Fibroblast of the conjunctiva (primary cell): Measurements from ENCODE around the gene RCOR2.
A peak's percentile ranks its signal among the peaks of the same experiment; 100 is the strongest.
"Not testable (repeated sequence)": the region's sequence is repeated elsewhere in the genome, so short reads cannot be mapped to it uniquely, and the experiment has no call there.

ENCODE experiments used
- DNase-seq: peaks from one replicate; pipeline ENCODE4 v3.0.0-alpha.2; 2010; ENCODE audit warnings: low read depth

RCOR2 gene

DNA sequence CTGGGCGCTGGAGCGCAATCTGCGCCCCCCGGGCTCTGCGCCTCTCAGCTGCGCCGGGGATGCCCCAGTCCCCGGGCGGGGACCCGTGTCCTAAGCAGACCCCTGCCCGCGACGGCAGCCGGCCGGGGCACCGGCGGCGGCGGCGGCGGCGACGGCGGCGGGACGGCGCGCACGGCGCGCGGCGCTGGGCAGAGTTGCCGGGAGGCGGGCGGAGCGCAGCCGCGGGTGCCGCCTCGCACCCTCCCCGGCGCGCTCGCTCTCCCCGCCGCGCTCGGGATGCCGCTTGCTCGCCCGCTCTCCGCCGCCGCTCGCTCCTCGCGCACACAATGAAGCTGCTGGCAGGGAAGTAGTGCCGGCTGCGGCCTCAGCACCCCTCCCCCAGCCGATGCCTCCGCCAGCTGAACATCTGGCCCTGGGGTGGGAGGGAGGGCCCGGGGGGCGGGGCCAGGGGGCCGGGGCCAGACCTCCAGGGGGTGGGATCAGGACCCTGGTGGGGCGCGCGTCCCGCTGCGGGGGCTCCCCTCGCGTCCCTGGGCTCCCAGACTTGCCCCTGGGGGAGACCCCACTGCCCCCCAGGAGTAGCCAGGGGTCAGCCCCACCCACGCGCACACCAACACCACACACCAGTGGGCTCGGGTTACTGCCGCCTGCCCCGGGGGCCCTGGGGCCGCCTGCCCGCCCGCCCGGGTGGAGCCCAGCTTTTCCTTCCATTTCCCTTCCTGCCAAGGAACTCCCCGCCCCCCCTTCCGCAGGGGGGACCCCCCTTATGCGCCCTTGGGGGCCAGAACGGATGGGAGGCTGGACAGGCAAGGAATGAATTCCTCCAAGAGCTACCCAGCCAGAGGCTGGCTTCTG is at the start of gene RCOR2:
RCOR2 (minus strand) TSS at position 328 of the 855 bp plus-strand sequence. CDS start 708 bp downstream, outside the sequence.
- peak; percentile 63 for DNase-seq

DNA sequence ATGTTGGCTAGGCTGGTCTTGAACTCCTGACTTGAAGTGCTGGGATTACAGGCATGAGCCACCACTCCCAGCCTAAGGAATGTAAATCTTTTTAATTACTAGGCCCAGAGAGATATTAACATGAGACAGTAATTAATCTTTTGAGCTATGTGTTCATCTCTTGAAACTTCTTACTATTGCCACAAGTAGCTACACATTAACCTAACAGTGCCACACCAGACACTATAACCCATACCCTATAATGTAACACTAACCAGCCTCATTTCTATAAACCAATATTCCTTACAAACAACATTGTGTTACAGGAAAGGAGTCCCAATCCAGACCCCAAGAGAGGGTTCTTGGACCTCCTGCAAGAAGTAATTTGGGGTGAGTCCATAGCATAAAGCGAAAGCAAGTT is 49.5 kb upstream of the RCOR2 start:
- DNase-seq: no peak

DNA sequence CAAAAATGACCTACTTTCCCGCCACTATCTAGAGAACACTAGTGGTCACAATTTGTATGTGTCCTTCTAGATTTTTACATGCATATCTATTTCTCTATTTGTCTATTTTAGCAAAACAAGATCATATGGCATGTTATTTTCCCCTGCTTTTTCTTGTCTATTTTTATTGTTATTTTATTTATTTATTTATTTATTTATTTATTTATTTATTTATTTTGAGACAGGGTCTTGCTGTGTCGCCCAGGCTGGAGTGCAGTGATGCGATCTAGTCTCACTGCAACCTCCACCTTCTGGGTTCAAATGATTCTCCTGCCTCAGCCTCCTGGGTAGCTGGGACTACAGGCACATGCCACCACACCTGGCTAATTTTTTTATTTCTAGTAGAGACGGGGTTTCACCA is 46.9 kb upstream of the RCOR2 start:
- DNase-seq: not testable (repeated sequence)

DNA sequence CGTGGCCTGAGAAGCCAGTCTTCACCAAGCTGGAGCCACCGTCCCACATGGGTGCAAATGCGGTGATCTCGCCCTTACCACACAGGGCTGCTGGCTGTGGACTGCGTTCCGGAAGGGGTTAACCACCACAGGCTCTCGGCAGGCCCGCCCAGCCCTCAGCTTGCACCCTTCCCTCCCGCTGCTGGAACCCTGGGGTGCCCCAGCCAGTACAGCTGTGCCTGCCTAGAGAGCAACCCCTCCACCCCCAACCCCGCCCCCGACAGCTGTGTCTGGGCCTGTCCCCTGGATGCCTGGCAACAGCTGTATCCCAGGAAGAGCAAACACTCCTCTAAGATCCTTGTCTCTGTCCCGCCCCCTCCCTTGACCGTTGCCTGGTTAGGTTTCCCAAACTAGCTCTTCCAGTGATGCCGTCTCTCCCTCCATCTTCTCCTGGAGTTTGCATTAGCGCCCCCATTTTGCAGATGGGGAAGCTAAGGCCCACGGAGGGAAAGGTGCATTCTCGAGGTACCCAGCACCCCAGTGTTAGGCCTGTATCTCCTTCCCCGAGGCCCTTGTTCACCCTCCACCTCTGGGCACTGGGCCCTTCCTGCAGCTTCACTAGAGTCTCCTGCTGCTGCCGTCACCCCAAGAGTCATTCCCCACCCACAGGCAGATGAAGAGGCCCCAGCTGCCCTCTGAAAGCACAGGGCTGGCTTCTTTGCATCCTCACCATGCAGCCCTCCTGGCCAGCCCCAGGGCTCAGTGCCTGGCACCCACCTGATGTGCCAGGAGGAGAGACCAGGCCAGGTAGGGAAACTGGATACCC is 44.8 kb upstream of the RCOR2 start:
- DNase-seq: peak; percentile 45

DNA sequence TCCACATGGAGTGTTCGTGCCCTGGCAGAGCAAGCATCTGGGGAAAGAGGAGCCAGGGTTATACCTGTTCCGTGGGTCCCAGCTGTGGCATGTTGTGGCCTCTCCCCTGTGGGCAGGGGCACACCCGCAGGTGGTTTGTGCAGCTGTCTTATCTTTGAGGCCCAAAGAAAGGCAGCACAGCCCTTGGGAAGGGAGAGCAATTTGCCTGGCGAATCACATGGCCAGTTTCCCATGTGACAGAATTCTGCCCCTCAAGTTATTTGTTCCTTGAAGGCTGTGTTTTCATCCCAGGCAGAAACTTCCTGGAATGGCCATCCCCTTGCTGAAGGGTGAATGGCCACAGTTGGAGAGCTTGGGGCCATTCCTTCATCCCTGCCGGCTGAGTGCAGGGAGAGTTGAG is 41.0 kb upstream of the RCOR2 start:
- DNase-seq: no peak

DNA sequence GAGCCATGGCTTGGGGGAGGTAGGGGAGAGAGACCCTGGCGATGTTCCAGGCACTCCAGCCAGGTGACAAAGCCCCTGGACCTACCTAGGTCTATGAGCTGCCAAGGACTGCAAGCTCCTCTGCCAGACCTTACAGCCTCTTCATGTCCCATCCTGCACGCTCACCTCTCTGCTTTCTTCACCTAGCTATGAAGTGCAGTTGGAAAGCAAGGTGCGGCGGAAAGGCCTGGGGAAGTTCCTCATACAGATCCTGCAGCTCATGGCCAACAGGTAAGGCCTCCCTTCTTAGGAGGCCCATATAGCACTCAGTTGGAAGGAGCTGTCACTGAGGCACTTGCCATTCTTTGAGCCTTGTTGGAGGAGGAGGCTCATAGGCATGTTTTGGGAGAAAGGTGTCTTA is 35.6 kb upstream of the RCOR2 start:
- no peak for DNase-seq

DNA sequence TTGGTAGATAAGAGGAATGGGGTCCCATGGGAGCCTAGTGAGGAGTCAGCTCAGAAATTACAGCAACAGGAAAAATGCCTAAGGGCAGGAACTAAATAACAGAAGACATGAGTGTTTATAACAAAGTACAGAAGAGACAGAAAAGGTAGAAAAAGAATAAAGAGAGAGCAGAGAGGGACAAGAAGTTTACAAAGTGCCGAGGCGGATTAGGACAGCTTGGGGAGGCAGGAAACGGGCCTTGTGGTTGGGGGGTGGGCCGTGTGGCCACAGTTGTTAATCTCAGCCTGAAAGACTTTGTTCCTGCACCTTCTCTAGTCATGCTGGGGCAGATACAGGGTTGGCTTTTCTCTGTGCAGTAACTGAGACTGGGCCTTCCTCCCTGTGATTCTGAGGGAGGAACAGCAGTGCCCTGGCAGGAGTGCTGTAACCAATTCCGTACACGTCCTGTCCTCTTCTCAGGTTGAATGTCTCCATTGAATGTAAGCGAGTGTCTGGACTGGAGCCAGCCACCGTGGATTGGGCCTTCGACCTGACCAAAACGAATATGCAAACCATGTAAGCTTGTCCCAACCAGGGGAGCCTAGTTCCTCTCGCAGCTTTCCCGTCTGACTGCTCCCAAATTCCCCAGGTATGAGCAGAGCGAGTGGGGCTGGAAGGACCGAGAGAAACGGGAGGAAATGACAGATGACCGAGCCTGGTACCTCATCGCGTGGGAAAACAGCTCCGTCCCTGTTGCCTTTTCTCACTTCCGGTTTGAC is 35.0 kb upstream of the RCOR2 start:
- DNase-seq: no peak

DNA sequence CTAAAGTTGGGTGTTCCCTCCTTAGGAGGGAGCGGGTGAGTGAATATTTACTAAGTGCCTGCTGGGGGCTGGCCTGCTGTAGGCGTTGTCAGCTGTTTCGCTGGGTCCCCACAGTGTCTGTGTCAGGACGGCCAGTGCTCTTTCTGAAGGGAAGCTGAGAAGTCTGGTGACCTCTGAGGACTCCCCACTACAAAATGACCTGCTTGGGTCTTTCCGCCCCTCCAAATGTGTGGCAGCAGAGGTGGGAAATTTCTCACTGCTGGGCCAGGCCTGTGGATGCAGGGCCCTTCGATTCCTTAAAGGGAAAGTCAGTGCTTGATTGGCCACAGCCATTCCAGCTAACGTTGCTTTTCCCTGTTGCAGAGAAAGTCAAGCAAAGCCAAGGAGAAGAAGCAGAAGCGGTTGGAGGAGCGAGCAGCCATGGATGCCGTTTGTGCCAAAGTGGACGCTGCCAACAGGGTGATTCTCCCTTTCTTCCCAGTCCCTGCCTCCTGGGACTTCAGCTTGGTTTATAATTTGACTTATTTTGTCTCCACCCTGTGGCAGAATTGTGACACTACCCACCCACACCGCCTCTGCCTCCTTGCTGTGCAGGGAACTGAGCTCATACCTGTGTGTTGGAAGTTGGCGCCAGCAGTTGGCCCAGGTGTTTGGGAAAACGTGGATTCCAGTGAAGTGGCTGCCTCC is 28.7 kb upstream of the RCOR2 start:
- peak; percentile 45 for DNase-seq

DNA sequence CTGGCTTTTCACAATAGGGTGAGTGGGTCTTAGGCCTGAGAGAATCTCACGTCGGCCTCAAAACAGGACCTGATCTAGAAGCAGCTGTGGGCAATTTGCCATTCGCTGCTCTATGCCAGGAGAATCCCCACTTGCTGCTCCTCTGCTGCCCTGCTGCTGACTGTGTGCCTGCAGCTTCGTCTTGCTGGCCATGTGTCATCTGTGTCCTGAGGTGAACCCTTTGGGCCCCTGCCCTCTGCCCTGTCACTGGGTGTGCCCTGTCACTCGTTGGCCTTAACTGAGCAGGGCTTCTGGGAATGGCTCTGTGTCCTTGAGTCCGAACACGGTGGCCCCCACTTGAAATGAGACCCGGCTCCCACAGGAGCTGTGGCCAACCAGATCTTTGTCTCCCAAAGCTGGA is 28.0 kb upstream of the RCOR2 start:
- DNase-seq: no peak

DNA sequence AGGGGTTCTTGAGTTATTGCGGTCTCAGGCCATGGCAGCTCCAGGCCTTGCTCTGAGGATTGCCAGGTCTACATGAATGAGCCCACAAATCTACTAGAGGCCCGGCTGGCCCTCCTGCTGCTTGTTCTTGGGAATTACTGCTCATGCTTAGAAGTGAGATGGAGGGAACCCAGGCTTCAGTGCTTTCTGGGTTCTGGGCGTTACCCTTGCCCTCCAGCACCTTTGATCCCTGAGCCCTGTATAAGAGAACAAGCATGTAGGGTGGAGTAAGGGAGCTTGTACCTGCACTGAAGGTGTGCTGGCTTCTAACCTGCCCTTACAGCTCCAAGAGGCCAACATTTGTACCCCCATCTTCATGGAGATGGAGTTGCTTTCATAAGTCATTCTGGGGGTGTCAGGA is 25.8 kb upstream of the RCOR2 start:
- DNase-seq: no peak

DNA sequence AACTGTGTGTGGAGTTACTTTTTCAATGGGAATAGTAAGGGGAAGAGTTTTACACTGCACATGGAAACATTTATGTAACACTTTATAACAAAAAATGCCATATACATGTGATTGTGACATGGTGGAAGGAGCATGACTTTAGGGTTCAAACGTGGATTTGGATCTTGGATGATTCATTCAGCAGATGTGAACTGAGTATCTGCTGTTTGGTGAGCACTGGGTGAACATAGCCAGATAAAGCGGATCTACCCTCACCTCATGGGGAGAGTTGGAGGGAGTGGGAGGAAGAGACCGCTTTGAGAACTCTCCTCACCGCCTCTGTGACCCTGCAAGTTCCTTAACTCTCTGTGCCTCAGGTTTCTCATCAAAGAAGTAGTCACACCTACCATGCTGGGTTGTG is 24.9 kb upstream of the RCOR2 start:
- no peak for DNase-seq

DNA sequence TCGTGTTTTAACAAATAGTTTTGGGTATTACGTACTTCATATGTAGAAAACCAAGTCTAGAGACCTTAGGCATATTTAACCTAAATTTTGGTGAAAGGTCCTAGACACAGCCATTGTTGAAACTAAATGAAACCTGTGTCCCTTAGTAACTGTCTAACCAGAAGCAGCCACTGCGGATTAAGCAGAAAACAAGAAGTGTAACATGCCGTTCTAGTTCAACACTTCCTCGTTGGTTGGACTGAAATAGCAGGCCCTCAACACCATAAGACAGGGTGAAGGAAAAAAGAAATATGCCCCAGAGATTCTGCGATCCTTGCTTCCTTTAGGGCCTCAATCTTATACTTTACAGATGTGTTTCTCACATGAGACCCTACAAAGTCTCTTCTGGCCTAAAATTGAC is 23.8 kb upstream of the RCOR2 start:
- no peak for DNase-seq

DNA sequence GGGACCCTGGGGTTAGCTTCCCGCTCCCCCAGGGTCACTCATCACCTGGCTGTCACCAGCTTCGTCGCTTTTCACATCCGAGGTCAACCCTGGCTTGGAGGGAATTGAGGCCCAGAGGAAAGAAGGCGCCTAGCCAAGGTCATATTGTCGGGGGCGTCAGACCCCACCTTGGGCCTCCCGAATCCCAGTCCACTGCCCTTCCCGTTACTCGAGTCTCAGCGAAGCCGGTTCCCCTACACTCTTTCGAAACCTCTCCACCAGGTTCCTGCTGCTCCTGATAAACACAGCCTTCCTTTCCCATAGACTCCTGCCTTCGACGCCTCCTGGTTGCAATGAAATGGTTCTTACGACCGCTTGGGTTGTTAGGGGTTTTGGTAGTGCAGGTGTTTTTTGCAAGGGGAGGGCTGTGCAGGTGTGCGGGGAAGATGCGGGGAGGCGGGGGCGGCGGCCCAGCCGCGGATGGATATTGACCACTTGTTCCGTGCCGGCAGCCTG is 22.5 kb upstream of the RCOR2 start:
- no peak for DNase-seq

DNA sequence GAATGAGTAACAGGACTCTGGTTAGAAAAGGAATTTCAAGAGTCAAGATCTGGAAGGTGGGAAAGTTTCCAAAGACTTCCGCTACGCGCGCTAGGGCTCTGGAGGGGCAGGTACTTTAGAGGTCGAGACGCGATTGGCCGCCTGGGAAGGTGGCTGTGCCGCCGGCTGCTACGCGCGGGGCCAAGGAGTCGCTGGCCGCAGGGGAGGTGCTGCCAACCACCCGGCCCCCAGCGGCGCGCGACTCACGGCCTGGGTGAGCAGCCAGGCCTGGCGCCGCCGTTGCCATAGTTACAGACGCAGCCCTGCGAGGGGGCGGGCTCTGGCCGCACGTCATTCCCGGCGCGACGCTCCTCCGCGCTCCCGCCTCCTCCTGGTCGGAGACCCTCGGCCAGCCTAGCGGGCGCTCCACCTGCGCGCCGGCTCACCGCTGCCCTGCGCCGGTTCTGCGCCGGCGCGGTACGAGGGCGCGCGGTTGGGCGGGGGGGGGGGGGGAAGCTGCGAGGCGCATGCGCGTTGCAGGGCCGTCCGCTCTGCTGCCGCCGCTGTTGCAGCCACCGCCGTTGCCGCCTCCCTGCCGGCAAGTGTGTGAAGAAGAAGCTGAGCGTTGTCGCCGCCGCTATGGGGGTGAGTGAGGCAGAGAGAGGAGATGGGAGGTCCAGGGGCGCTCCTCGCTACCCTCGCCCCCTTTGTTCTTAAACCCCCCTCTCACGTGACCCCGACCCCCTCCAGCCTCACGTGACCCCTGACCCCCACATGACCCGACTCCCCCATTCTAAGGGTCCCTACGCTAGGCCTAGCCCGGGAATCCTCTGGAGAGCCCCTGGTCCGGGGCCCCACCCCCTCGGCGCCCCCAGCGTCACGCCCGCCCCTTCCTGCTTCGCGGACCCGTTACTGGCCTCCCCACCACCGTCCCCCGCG is 21.8 kb upstream of the RCOR2 start, which contains the start of gene NAA40:
NAA40 (plus strand) TSS at position 524 of the 918 bp plus-strand sequence; CDS start at position 619, 95 bp downstream.
- DNase-seq: peak; percentile 89

DNA sequence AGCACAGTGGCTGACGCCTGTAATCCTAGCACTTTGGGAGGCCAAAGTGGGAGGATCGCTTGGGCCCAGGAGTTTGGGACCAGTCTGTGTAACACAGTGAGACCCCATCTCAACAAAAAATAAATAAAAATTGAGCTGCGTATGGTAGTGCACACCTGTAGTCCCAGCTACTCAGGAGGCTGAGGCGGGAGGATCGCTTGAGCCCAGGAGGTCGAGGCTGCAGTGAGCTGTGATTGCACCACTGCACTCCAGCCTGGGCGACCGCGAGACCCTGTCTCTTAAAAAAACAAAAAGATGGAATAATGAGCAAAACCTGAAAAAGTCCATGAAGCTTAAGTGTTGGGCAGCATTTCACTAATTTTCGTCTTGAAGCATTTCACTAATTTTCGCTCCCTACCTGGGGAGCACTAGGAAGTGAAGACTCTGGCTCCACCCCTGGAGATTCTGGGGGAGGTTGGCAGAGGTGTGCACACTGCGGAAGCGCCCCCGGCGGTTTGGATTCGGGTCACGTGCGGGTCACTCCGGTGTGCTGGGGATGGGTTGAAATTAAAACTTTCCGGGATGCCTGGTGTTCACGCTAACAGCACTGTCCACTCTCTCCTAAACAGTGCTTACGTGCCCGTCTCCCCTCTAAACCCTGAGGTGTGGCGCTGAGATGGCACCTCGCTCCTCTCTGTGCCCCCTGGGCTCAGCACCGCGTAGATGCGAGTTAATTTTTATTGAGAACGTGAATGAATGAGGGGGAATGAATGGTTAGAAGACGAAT is 20.9 kb upstream of the RCOR2 start:
- DNase-seq: no peak

DNA sequence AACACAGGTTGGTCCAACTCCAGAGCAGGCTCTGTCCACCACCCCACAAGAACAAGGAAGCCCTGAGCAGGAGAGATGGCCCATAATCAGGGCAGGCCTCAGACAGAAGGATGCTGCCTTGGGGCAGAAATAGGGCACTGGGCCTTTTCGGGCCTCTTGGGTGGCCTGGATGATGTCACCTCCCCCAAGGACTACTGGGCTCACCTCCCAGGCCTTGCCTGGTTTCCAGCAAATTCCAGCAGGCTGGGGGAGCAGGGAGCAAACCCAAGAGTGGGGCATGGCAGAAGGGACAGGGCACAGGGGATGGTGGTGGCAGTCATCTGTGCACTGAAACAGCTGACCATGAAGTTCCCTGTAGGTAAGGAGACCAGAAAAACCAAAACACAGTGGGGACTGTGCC is 16.5 kb upstream of the RCOR2 start:
- DNase-seq: no peak

DNA sequence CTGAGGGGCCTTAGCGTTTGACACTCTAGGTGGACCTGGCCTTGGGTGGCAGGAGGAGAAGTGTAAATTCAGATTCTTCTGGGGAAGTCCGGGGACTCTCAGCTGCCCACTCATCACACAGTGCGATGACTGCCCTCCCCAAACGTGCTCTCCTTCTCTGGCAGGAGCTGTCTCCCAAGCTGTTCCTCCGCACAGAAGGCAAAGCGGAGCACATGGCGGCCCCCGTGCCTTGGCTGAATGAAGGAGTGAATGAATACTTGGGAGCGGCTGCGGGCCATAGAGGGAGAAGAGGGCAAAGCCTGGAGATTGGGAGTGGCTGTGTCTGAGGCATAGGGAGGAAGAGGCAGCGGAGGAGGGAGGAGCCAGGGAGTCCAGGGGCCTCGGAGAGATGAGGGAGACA is 14.9 kb upstream of the RCOR2 start:
- DNase-seq: no peak

DNA sequence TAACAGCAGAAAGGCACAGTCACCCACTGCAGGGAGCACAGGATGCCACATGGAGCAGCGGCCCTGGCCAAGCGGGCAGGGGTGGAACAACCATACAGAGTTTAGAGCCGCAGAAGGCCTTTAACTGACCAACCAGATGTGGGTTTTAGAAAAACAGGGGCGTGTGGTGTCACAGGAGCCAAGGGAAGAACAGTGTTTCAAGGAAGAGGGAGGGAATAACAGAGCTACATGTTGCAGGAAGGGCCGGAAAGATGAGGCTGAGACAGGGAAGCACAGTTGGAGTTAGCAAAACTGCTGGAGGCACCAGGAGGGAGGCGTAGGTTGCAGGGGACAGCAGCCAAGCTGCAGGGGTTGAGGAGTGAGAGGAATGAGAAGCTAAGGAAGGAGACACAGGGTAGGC is 14.1 kb upstream of the RCOR2 start:
- DNase-seq: no peak

DNA sequence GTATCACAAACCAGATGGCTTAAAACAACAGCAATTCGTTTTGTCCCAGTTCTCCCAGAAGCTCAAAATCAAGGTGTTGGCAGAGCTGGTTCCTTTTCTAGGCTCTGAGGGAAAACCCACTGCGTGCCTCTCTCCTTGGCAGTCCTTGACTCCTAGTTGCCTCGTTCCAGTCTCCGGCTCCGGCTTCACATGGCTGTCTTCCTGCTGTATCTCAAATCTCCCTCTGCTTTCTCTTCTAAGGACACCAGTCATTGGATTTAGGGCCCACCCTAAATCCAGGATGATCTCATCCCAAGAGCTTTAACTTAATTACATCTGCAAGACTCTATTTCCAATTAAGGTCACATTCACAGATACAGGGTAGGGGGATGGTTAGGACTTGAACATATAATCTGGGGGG is 12.7 kb upstream of the RCOR2 start:
- no peak for DNase-seq

DNA sequence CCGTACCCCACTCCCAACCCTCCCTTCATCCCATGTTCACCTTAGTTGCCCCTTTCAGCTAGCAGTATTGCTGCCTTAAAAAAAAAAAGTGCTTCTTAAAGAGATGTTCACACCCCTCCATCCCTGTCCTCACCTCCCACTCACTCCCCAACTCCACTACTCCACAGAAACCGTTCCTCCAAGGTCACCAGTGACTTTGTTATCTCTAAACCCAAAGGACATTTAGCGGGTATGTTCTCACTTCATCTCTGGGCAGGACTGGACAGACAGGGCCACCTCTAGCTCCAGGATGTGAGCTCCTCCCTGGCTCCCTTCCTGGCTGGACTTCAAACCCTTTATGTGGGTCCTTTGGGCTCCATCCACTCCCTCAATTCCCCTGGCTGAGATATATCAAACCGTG is 6.4 kb upstream of the RCOR2 start:
- no peak for DNase-seq
